SK-N-SH treated with all-trans-retinoic acid at 6 μM for 48 hours (cell line): Measurements from ENCODE around the gene GABBR2.

ENCODE experiments used
- BACH2 ChIP-seq: fragments of 250-450 bp; sonication (Bioruptor Pico); IDR thresholded peaks from 2 replicates; pipeline ENCODE4 v1.9.0; 2021; ENCODE audit warnings: mild to moderate bottlenecking, borderline replicate concordance
- ZFP3 ChIP-seq: fragments of 250-450 bp; sonication (Bioruptor Pico); IDR thresholded peaks from 2 replicates; pipeline ENCODE4 v1.5.0; 2020; ENCODE audit warnings: mild to moderate bottlenecking, moderate library complexity

GRCh38 chr9:98533866-98534265 is 174.9 kb downstream of the GABBR2 start:
- TF ChIP-seq ZFP3: no peak
- TF ChIP-seq BACH2 (CRISPR knock-in tag): no peak
